ENCODE data around the gene ZIC2.
"Not testable (repeated sequence)": the region's sequence is repeated elsewhere in the genome, so short reads cannot be mapped to it uniquely, and the experiment has no call there.

Gene ZIC2

DNA sequence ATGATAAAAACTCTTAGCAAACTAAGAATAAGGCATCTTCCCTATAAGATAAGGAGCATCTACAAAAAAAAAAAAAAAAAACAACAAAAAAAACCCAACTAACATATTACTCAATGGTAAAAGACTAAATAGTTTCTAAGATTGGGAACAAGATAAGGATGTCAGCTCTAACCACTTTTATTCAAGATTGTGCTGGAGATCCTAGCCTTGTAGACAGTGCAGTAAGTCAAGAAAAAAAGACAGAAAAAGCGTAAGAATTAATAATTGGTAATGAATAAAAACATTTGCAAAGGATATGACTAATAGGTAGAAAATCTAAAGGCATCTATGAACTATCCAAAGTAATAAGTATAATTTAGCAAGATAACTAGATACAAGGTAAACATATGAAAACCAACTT is 33.0 kb downstream of the ZIC2 start:
- no peak for DNase-seq (ENCODE audit: low read depth in 2 of 2)

DNA sequence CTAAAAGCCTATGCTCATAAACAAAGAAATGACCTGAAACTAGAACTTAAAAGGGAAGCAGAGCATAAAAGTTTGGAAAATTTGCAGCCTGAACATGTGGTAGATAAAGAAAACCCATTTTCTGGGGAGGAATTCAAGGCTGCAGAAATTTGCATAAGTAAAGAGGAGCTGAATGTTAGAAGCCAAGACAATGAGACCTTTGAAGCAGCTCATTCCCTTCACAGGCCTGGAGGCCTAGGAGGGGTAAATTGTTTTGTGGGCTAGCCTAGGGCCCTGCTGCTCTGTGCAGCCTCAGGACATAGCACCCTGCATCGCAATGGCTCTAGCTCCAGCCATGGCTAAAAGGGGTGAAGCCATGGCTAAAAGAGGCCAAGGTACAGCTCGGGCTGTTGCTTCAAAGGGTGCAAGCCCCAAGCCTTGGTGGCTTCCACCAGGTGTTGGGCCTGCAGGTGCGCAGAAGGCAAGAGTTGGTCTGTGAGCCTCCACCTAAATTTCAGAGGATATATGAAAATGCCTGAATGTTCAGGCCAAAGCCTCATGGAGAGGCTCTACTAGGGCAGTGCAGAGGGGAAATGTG is 38.3 kb downstream of the ZIC2 start:
- DNase-seq (ENCODE audit: low read depth in 2 of 2) = no peak

DNA sequence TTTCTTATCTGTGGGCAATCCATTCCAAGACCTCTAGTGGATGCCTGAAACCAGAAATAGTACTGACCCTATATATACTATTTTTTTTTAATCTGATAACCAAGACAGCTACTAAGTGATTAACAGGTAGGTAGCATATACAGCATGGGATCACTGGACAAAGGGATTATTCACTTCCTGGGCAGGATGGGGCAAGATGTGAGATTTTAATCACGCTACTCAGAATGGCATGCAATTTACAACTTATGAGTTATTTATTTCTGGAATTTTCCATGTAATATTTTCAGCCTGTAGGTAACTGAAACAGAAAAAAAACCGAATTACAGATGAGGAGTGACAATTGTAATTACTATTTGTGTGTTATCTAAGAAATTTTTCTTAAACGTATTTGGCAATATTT is 41.2 kb downstream of the ZIC2 start:
- DNase-seq (ENCODE audit: low read depth in 2 of 2) = no peak

DNA sequence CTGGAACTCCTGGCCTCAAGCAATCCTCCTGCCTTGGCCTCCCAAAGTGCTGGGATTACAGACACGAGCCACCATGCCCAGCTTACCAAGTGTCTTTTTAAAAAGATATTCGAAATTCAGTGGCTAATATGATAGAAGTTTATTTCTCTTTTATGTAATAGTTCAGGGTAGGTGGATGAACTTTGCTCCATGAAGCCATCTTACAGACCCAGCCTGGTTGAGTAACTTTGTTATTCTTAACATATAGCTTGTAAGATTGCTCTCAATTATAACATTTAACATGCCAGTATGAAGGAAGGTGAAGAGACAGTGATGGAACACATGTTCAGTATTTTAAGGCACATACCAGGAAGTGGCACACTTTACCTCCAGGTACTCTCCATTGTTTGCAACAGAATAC is 42.4 kb downstream of the ZIC2 start:
- DNase-seq (ENCODE audit: low read depth in 2 of 2) = no peak

DNA sequence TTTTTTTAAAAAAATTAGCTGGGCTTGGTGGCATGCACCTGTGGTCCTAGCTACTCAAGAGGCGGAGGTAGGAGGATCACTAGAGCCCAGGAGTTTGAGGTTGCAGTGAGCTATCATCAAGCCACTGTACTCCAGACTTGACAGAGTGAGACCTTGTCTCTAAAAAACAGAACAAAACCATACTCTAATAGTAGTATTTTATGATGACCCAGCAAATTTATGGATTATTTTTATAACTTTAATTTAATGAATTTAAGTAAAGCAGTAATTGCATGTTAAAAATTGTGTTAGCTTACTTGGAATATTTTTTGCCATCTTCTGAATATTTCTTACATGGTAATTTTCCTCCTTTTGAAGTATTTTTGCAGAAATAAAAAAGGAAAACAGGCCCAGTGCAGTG is 48.3 kb downstream of the ZIC2 start:
- DNase-seq (ENCODE audit: low read depth in 2 of 2) = no peak

DNA sequence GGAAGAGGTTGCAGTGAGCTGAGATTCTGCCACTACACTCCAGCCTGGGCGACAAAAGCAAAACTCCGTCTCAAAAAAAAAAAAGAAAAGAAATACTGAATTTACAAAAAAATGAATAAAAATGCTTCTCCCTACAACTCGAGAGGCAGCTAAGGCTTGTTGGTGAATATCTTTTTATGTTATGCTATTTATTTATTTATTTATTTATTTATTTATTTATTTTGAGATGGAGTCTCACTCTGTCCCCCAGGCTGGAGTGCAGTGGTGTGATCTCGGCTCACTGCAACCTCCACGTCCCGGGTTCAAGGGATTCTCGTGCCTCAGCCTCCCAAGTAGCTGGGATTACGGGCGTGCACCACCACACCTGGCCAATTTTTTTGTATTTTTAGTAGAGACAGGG is 51.1 kb downstream of the ZIC2 start:
- not testable (repeated sequence) for DNase-seq (ENCODE audit: low read depth in 2 of 2)

DNA sequence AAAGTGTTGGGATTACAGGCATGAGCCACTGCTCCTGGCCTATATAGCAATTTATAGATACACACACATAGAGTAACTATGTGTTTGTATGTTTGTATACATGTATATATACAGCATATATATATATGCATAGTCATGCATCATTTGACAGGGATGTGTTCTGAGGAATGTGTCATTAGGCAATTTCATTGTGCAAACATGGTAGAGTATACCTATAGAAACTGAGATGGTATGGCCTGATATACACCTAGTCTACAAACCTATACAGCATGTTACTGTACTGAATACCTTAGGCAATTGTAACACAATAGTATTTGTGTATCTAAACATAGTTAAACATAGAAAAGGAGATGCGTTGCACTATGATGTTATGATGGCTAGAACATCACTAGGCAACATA is 54.4 kb downstream of the ZIC2 start:
- no peak for DNase-seq (ENCODE audit: low read depth in 2 of 2)
